ENCODE measurements around the gene SPINDOC. TPM values are rescaled to one million over a fixed set of nuclear protein-coding genes. Genes with fewer than 3 reads are reported as not detected.

Gene SPINDOC
- total RNA-seq, 1 experiment from 2014 or later = 50.9 TPM

- no peak for TF ChIP-seq YY1 (IDR thresholded peaks at IDR 0.05; ENCODE audit: extremely low read depth, insufficient replicate concordance, low read depth, low read length)
- TF ChIP-seq POLR2A (IDR thresholded peaks at IDR 0.05; ENCODE audit: borderline replicate concordance, extremely low read depth, insufficient read depth, insufficient read length) = no peak
Measured at GRCh38 chr11:63818609-63819008, 5.4 kb downstream of the SPINDOC start (continued).

- Histone ChIP-seq H3K4me3 (replicated peaks in 1 of 2; ENCODE audit: low read depth in 1 of 2, low read length in 2 of 2) (no peak overlapping the region), H4K20me1 (ENCODE audit: insufficient read depth) (peaks cover 4% of the 10 kb centered on the region; the same call in 1 of the 2 replicates), H3K4me1 (ENCODE audit: control insufficient read depth in 1 of 2, insufficient read depth in 2 of 2, low read length in 2 of 2) (no peaks in the 10 kb centered on the region), H3K9ac (ENCODE audit: low read length) (no peak overlapping the region), H3K9me3 (ENCODE audit: control insufficient read depth in 1 of 2, insufficient read depth in 1 of 2, low read depth in 1 of 2, low read length in 2 of 2) (no peaks in the 10 kb centered on the region), H3K36me3 (ENCODE audit: control insufficient read depth in 1 of 2, insufficient read depth in 2 of 2, low read length in 2 of 2) (peaks cover 37 to 64% of the 10 kb centered on the region in 2 experiments; a peak in 3 of 4 replicates), H2AFZ (ENCODE audit: low read depth, low read length, poor library complexity, severe bottlenecking) (no peak overlapping the region), H3K9me2 (ENCODE audit: insufficient read depth) (no peaks in the 10 kb centered on the region), H3K27ac (ENCODE audit: low read depth, low read length) (no peak overlapping the region), H3K4me2 (ENCODE audit: low read length) (no peak overlapping the region), H3K79me2 (ENCODE audit: insufficient read depth, low read length) (peaks cover 28% of the 10 kb centered on the region), H3K27me3 (ENCODE audit: insufficient read depth, low read length) (no peaks in the 10 kb centered on the region)
- no peak for ATAC-seq
- ChIA-PET POLR2A (interaction anchor here (0.7 to 1.0 kb wide), 2 partner anchors 10 to 1168 kb away, joined by 3 read pairs; no protein-coding TSS in a partner anchor), CTCF (no interaction called here), RAD21 (ENCODE audit: low non-redundant PET in 1 of 2, low total read pairs in 2 of 2, uncharacterized antibody in 2 of 2, unreplicated experiment in 2 of 2) (no interaction called here)
- no TSS peak for BruUV-seq (replicated peaks)
- intact Hi-C loops (cut with micrococcal nuclease) = no loop called here
- no peak for TF ChIP-seq POLR2A (IDR thresholded peaks at IDR 0.05; ENCODE audit: borderline replicate concordance, extremely low read depth, insufficient read depth, insufficient read length)
- no peak for DNase-seq (ENCODE audit: low read depth, low spot score)
Measured at GRCh38 chr11:63821411-63821810, 8.2 kb downstream of the SPINDOC start.

- ChIA-PET POLR2A (no interaction called here), RAD21 (ENCODE audit: low non-redundant PET in 1 of 2, low total read pairs in 2 of 2, uncharacterized antibody in 2 of 2, unreplicated experiment in 2 of 2) (no interaction called here), CTCF (no interaction called here)
- H3K27me3 ChIP-seq (ENCODE audit: insufficient read depth, low read length) = no peaks in the 10 kb centered on the region
- TF ChIP-seq FOSL1 (IDR thresholded peaks at IDR 0.05; ENCODE audit: low read depth) (no peak), ZFX (IDR thresholded peaks at IDR 0.05) (no peak), CTCF (IDR thresholded peaks at IDR 0.05 in 2 of 3, conservative IDR thresholded peaks at IDR 0.05 in 1 of 3; ENCODE audit: borderline replicate concordance in 1 of 3, insufficient read depth in 1 of 3, low read depth in 2 of 3, low read length in 2 of 3) (no peak), SRF (IDR thresholded peaks at IDR 0.05; ENCODE audit: low read depth) (no peak), POLR2AphosphoS5 (IDR thresholded peaks at IDR 0.05; ENCODE audit: low read depth, low read length) (no peak)
- H2AFZ ChIP-seq (ENCODE audit: low read depth, low read length, poor library complexity, severe bottlenecking) = no peak overlapping the region
- DNase-seq (ENCODE audit: low read depth, low spot score) (no peak), ATAC-seq (no peak)
- intact Hi-C loops (cut with micrococcal nuclease) = no loop called here
- peaks cover 18 to 30% of the 10 kb centered on the region in 2 experiments; a peak in 3 of 4 replicates for H3K36me3 ChIP-seq (ENCODE audit: control insufficient read depth in 1 of 2, insufficient read depth in 2 of 2, low read length in 2 of 2)
- BruUV-seq (replicated peaks) = no TSS peak
- H3K4me3 ChIP-seq (replicated peaks in 1 of 2; ENCODE audit: low read depth in 1 of 2, low read length in 2 of 2) = no peak overlapping the region
- no peak overlapping the region for H3K9ac ChIP-seq (ENCODE audit: low read length)
- peaks cover 1% of the 10 kb centered on the region for H3K79me2 ChIP-seq (ENCODE audit: insufficient read depth, low read length)
- no peaks in the 10 kb centered on the region for H4K20me1 ChIP-seq (ENCODE audit: insufficient read depth)
- H3K27ac ChIP-seq (ENCODE audit: low read depth, low read length) = no peak overlapping the region
- no peaks in the 10 kb centered on the region for H3K9me2 ChIP-seq (ENCODE audit: insufficient read depth)
- H3K9me3 ChIP-seq (ENCODE audit: control insufficient read depth in 1 of 2, insufficient read depth in 1 of 2, low read depth in 1 of 2, low read length in 2 of 2) = no peaks in the 10 kb centered on the region
- no peaks in the 10 kb centered on the region for H3K4me1 ChIP-seq (ENCODE audit: control insufficient read depth in 1 of 2, insufficient read depth in 2 of 2, low read length in 2 of 2)
- no peak overlapping the region for H3K4me2 ChIP-seq (ENCODE audit: low read length)
Measured at GRCh38 chr11:63826471-63827190, 13.4 kb downstream of the SPINDOC start.
